Memory B cell (primary cell): ENCODE data around the gene RBM15B.

ENCODE experiments used
- ATAC-seq: fragments of 150-1000 bp; cut with Tn5 transposase; 2 replicates; pipeline ENCODE4 v1.10.0; 2021; ENCODE audit warnings: low read depth, mild to moderate bottlenecking, moderate library complexity
- DNase-seq, 2 donors: peaks; one replicate each; pipeline ENCODE4 v3.0.0; 2022; ENCODE audit warnings: low spot score in 2 of 2
- H3K27ac Mint-ChIP-seq: one replicate; pipeline ENCODE4 v1.8.0; 2022; ENCODE audit warnings: mild to moderate bottlenecking, moderate library complexity, mixed read lengths
- H3K27me3 Mint-ChIP-seq: one replicate; pipeline ENCODE4 v1.8.0; 2022; ENCODE audit warnings: mixed read lengths
- H3K36me3 Mint-ChIP-seq: one replicate; pipeline ENCODE4 v1.8.0; 2022; ENCODE audit warnings: mild to moderate bottlenecking, mixed read lengths
- H3K4me1 Mint-ChIP-seq: one replicate; pipeline ENCODE4 v1.8.0; 2022; ENCODE audit warnings: mixed read lengths
- H3K4me3 Mint-ChIP-seq: one replicate; pipeline ENCODE4 v1.8.0; 2022; ENCODE audit warnings: mild to moderate bottlenecking, moderate library complexity, mixed read lengths
- H3K9me3 Mint-ChIP-seq: one replicate; pipeline ENCODE4 v1.8.0; 2022; ENCODE audit warnings: mixed read lengths

Gene RBM15B

GRCh38 chr3:51392355-51393133 lies 1.5 kb downstream of the RBM15B start:
- Mint-ChIP-seq H3K4me1 (peaks cover 29% of the 10 kb centered on the region), H3K36me3 (peaks cover 18% of the 10 kb centered on the region), H3K4me3 (peak overlapping the region; percentile 83), H3K27ac (peak overlapping the region; percentile 60), H3K9me3 (no peaks in the 10 kb centered on the region), H3K27me3 (no peaks in the 10 kb centered on the region)
- no peak for DNase-seq
- no peak for ATAC-seq

- Mint-ChIP-seq H3K4me3 (no peak overlapping the region), H3K4me1 (peaks cover 25% of the 10 kb centered on the region), H3K36me3 (peaks cover 14% of the 10 kb centered on the region), H3K27me3 (no peaks in the 10 kb centered on the region), H3K27ac (peak overlapping the region; percentile 31), H3K9me3 (no peaks in the 10 kb centered on the region)
- ATAC-seq (no peak), DNase-seq (no peak)
These were observed 2.0 kb downstream of the RBM15B start for GRCh38 chr3:51393134-51393495.

GRCh38 chr3:51393564-51393963 lies 2.5 kb downstream of the RBM15B start:
- H3K9me3 Mint-ChIP-seq: no peaks in the 10 kb centered on the region
- H3K4me3 Mint-ChIP-seq: no peak overlapping the region
- H3K36me3 Mint-ChIP-seq: peaks cover 14% of the 10 kb centered on the region
- ATAC-seq (no peak), DNase-seq (no peak)
- peaks cover 25% of the 10 kb centered on the region for H3K4me1 Mint-ChIP-seq
- no peak overlapping the region for H3K27ac Mint-ChIP-seq
- H3K27me3 Mint-ChIP-seq: no peaks in the 10 kb centered on the region

GRCh38 chr3:51394541-51394940 lies 3.5 kb downstream of the RBM15B start:
- Mint-ChIP-seq H3K27me3 (no peaks in the 10 kb centered on the region), H3K27ac (peak overlapping the region; percentile 14), H3K4me3 (no peak overlapping the region), H3K4me1 (peaks cover 22% of the 10 kb centered on the region), H3K9me3 (no peaks in the 10 kb centered on the region), H3K36me3 (peaks cover 12% of the 10 kb centered on the region)
- ATAC-seq (no peak), DNase-seq (no peak)

- ATAC-seq (no peak), DNase-seq (no peak)
- Mint-ChIP-seq H3K27me3 (no peaks in the 10 kb centered on the region), H3K4me3 (no peak overlapping the region), H3K27ac (peak overlapping the region; percentile 14), H3K4me1 (peaks cover 20% of the 10 kb centered on the region), H3K36me3 (peaks cover 14% of the 10 kb centered on the region), H3K9me3 (no peaks in the 10 kb centered on the region)
These were observed 4.6 kb downstream of the RBM15B start for GRCh38 chr3:51395493-51396213.

GRCh38 chr3:51396401-51396800 lies 5.3 kb downstream of the RBM15B start:
- Mint-ChIP-seq H3K4me3 (no peak overlapping the region), H3K27me3 (no peaks in the 10 kb centered on the region), H3K4me1 (peaks cover 18% of the 10 kb centered on the region), H3K27ac (peak overlapping the region; percentile 74), H3K36me3 (peaks cover 14% of the 10 kb centered on the region), H3K9me3 (no peaks in the 10 kb centered on the region)
- ATAC-seq: no peak
- no peak for DNase-seq

GRCh38 chr3:51397392-51397791 lies 6.3 kb downstream of the RBM15B start:
- ATAC-seq (no peak), DNase-seq (no peak)
- H3K9me3 Mint-ChIP-seq: no peaks in the 10 kb centered on the region
- peaks cover 16% of the 10 kb centered on the region for H3K36me3 Mint-ChIP-seq
- no peaks in the 10 kb centered on the region for H3K27me3 Mint-ChIP-seq
- H3K4me1 Mint-ChIP-seq: peaks cover 18% of the 10 kb centered on the region
- H3K27ac Mint-ChIP-seq: peak overlapping the region; percentile 74
- no peak overlapping the region for H3K4me3 Mint-ChIP-seq

- peaks cover 12% of the 10 kb centered on the region for H3K4me1 Mint-ChIP-seq
- H3K36me3 Mint-ChIP-seq: peaks cover 21% of the 10 kb centered on the region
- no peak for DNase-seq
- H3K27me3 Mint-ChIP-seq: no peaks in the 10 kb centered on the region
- no peak for ATAC-seq
- H3K27ac Mint-ChIP-seq: peak overlapping the region; percentile 81
- no peak overlapping the region for H3K4me3 Mint-ChIP-seq
- no peaks in the 10 kb centered on the region for H3K9me3 Mint-ChIP-seq
These were observed 7.7 kb downstream of the RBM15B start for GRCh38 chr3:51398595-51399310.

GRCh38 chr3:51400166-51400565 lies 9.1 kb downstream of the RBM15B start:
- Mint-ChIP-seq H3K4me3 (no peak overlapping the region), H3K4me1 (peaks cover 6% of the 10 kb centered on the region), H3K9me3 (no peaks in the 10 kb centered on the region), H3K36me3 (peaks cover 17% of the 10 kb centered on the region), H3K27ac (no peak overlapping the region), H3K27me3 (no peaks in the 10 kb centered on the region)
- DNase-seq (no peak), ATAC-seq (no peak)

- ATAC-seq (no peak), DNase-seq (no peak)
- Mint-ChIP-seq H3K27me3 (no peaks in the 10 kb centered on the region), H3K9me3 (no peaks in the 10 kb centered on the region), H3K4me3 (no peak overlapping the region), H3K36me3 (peaks cover 19% of the 10 kb centered on the region), H3K4me1 (peaks cover under 1% of the 10 kb centered on the region), H3K27ac (peak overlapping the region; percentile 20)
These were observed 10.7 kb downstream of the RBM15B start for GRCh38 chr3:51401735-51402134.

- DNase-seq (no peak), ATAC-seq (no peak)
- H3K36me3 Mint-ChIP-seq: peaks cover 16% of the 10 kb centered on the region
- H3K27ac Mint-ChIP-seq: peak overlapping the region; percentile 56
- H3K27me3 Mint-ChIP-seq: no peaks in the 10 kb centered on the region
- H3K4me3 Mint-ChIP-seq: no peak overlapping the region
- no peaks in the 10 kb centered on the region for H3K4me1 Mint-ChIP-seq
- H3K9me3 Mint-ChIP-seq: no peaks in the 10 kb centered on the region
These were observed 12.6 kb downstream of the RBM15B start for GRCh38 chr3:51403675-51404074.

- Mint-ChIP-seq H3K27me3 (no peaks in the 10 kb centered on the region), H3K4me1 (no peaks in the 10 kb centered on the region), H3K27ac (no peak overlapping the region), H3K36me3 (peaks cover 28% of the 10 kb centered on the region), H3K9me3 (no peaks in the 10 kb centered on the region), H3K4me3 (no peak overlapping the region)
- ATAC-seq: no peak
- no peak for DNase-seq
These were observed 16.9 kb downstream of the RBM15B start for GRCh38 chr3:51408021-51408420.

- no peaks in the 10 kb centered on the region for H3K9me3 Mint-ChIP-seq
- DNase-seq (no peak), ATAC-seq (no peak)
- no peaks in the 10 kb centered on the region for H3K27me3 Mint-ChIP-seq
- H3K4me1 Mint-ChIP-seq: no peaks in the 10 kb centered on the region
- peaks cover 28% of the 10 kb centered on the region for H3K36me3 Mint-ChIP-seq
- H3K4me3 Mint-ChIP-seq: no peak overlapping the region
- H3K27ac Mint-ChIP-seq: no peak overlapping the region
These were observed 17.7 kb downstream of the RBM15B start for GRCh38 chr3:51408813-51409212.

- DNase-seq: no peak
- Mint-ChIP-seq H3K36me3 (peaks cover 20% of the 10 kb centered on the region), H3K4me3 (no peak overlapping the region), H3K27ac (peak overlapping the region; percentile 58), H3K27me3 (no peaks in the 10 kb centered on the region), H3K9me3 (no peaks in the 10 kb centered on the region), H3K4me1 (no peaks in the 10 kb centered on the region)
- no peak for ATAC-seq
These were observed 31.1 kb downstream of the RBM15B start for GRCh38 chr3:51422211-51422610.
